ENCODE results near the gene ACD.

ACD gene

DNA sequence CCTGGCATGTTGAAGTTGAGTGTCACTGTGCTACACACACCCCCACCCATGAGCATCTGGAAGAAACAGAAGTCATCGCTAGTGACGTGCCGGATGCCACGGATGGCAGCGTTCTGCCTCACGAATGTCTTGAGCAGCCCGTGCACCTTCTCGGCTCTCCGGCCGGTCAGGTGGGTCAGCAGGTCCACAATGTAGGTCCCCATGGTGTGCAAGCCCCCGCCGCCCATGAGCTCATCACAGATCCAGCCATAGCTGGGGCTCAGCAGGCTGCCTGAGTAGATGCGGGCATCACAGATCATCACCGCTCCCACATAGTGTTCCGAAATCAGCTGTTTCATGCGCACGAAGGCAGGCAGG, 15.5 kb upstream of the ACD start:
- no peak for DNase-seq

DNA sequence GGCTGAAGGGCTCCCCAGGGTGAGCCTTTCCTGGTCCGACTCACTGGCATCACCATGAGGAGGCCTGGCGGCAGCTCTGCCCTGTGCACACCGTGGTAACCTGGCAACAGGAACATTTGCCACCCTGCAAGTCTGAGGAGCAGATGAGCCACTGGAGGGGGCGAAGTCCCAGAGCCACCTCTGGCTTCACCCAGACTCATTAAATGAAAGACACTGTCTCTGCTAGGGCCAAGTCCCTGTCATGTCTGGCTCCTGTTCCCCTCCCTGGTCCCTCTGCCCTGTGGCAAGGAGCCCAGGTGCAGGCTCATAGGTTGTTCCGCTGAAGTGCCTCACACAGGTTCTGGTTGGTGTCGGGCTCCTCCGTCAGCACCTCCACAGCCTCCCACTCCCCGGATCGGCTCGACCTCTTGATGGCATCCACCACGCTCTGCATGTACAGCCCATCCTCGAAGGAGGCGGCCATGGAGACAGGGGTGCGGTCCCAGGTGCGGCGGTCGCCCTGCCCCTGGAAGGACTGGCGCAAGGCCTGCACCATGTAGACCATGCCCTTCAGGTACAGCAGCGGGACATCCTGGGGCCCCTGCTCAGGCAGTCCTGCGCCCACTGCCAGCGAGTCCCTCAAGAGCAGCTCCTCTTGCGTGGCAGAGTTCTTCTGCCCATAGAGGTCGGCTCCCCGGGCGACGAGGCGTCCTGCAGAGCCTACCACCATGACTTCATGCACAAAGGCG, 15.0 kb upstream of the ACD start:
- DNase-seq: no peak

DNA sequence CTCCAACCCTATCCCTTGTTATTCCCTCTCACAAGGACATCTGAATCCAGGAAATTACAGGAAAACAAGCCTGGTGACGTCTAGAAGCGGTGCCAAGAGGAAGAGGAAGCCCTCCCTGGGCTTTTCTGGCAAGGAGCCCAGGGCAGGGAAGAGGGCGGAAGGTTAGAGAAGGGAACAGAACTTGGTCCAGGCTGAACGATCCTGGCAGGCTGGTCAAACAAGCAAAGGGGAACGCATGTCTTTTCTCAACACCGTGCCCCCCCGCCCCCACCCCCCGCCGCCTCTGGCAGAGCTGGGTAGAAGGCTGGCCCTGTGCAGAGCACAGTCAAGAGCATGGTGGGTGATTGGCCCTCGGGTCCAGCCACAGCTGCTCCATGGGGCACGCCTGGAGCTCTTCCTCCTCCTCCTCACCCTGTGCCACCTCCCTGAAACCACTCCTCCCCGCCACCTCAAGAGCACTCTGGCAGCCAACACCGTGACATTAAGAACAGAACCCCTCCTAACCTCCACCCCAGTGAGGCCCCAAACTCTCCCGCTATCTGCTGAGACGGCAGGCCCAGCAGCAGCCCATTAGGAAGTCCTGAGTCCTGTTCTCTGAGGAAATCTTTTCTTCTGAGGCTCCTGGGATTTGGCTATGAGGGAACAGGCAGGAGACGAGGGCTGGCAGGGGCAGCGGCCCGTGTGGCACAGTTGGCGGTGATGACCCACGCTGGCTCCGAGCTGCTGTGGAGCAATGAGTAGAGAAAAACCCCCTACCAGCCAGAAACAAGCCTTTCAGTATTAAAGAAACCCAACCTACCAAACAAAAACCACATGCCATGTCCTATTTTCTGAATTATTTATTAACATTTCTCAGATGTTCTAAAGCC, 13.9 kb upstream of the ACD start:
- DNase-seq: no peak

DNA sequence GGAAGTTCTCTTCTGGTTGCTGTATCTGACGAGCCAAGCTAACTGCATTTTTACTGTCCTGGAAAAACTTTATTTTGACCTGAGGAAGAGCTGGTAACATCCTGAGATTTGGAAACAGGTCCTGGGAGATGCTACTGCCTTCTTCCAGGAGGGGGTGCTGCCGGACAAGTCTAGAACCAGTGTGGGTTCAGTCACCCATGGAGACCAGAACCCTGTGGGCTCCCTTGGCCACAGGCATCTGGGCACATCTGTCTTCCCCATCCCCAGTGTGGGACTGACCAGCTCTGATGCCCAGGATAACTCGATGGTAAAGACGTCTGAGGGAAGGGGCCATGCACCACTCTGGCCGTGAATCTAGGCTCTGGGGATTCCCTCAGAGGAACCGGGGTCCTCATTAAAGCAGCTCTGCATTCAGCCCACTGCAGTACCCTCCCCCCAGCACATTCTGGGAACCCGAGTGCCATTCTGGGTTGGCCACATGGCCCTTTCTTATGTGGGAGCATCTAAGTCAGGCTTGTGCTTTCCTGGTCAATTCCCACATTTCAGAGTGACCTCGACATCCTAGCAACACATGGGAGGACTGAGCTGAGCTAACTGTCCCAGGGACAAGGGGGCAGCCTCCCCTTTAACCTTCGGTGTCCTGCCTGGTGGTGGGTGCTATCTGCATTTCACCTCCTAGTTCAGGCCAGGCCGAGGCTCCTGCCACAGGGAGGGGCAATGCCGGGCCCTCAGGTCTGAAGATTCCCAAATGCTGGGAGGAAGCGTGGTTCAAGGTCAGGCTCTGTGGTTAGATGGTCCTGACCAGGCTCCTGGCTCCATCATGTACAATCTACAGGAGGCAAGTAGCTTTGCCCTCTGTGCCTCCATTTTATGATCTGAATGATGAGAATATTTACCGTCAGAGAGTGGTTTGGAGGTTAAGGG, 12.9 kb upstream of the ACD start:
- no peak for DNase-seq

DNA sequence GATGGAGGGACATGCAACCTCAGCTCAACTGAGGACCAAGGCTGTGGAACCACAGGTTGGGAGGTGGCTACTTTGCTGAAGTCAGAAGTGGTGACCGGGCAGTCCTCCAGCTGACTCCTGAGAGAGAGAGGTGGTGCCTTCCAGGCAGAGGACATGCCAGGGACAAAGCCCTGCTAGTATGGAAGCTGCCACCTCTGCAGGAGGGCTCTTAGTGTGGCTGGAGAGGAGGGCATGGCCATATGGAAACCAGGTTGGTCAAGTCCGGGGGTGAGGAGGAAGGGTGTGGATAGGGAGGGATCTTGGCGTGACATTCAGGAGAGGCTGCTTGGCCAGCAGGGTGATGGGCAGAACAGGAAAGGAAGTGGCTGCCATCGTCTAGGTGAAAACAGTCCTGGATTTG, 12.2 kb upstream of the ACD start:
- DNase-seq: no peak

DNA sequence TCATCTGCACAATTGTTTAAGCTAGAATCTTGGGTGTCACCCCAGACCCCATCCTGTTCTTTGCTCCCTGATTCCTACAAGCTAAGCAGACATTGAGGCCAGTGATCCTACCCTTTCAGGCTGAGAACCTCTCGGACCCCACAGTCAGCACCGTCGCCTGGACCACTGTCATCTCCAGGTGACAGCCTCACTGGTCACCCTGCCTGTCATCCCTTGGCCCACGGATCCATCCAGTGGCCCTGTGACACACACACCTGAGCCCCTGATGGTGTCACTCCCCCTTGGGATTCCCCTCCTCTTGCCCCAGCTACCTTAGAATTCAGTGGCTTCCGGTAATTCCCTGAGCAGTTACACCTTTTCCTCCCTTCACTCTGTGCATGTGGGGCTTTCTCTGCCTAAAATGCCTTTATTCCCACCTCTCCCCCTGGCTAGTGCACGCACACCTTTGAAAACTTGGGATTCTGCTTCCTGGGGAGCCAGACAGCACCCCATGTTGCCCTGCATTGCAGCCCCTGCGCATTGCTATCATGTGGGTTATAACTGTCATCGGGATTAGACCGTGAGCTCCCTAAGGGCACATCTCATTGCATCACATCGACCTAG, 9.5 kb upstream of the ACD start:
- no peak for DNase-seq

DNA sequence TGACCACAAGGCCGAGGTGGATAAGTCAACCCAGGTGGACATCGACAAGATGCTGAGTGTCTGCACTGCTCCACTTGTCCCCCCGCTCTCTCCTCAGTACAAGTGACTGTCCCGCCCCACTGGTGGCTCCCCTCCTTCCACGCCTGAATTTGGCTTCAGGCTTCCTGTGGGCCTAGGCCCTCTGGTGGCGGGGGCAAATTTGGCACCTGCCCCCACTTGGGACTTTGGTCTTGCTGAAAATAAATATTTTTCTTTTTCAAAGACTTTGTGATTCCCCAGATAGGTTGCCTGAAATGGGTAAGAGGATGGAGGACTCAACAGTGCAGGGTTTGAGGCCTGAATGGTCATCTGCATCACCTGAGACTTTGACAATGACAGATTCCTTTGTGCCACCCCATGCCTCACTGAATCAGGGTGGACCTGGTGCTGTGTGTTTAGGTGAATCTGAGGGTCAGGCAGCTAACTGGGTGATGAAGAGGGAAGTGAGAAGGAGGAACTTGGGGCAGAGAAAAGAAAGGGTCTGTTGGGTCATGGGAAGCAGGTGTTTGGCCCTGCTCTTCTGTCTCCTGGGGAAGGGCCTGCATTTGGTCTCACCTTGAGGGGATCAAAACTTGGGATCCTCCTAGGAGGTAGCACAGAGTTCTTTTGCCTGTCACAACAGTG, 8.6 kb upstream of the ACD start:
- DNase-seq: no peak

DNA sequence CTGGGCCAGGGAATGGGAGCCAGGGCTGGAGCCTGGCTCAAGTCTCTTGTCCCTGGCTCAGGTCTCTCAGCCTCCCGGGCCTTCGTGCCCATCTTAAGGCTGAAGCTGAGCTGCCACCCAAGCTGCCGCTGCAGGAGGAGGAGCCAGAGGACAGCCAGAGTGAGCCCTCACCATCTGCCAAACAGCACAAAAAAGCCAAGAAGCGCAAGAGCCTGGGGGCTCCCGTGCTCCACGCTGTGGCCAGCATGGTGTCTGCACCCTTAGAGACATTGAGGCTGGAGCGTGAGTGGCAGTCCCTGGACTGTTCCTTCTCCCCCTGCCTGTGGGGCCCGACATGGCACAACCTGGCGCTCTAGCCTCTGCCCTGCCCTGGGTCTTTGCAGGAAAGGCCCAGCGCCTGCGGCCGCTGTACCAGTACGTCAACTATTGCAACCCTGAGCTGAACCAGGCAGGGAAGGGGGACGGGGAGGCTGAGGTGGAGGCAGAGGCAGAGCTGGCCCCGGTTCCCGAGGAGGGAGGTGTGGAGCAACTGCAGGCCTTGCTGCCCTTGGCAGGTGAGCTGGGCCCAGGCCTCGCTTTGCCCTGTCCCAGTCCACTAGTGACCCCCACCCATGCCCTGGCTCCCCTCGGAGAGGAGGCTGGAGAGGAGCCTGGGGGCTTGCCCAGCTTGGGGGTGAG, 7.9 kb upstream of the ACD start:
- DNase-seq: no peak

DNA sequence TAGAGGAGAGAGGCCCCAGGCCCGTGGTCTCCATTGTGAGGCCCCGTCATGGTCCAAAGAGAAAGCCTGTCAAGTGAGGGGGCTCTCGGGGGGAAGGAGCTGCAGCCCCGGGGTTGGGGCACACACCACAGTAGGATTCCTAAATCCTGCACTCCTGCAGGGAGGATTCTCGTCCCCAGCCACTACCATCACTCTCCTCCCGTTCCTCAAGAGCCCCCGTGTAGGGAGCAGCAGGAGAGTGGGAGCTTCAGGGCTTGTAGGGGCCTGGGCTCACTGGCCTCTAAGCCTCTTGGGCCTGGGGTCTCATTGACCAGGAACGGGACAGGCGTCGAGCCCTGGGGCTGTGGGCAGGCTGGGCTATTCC, 7.4 kb upstream of the ACD start:
- no peak for DNase-seq

DNA sequence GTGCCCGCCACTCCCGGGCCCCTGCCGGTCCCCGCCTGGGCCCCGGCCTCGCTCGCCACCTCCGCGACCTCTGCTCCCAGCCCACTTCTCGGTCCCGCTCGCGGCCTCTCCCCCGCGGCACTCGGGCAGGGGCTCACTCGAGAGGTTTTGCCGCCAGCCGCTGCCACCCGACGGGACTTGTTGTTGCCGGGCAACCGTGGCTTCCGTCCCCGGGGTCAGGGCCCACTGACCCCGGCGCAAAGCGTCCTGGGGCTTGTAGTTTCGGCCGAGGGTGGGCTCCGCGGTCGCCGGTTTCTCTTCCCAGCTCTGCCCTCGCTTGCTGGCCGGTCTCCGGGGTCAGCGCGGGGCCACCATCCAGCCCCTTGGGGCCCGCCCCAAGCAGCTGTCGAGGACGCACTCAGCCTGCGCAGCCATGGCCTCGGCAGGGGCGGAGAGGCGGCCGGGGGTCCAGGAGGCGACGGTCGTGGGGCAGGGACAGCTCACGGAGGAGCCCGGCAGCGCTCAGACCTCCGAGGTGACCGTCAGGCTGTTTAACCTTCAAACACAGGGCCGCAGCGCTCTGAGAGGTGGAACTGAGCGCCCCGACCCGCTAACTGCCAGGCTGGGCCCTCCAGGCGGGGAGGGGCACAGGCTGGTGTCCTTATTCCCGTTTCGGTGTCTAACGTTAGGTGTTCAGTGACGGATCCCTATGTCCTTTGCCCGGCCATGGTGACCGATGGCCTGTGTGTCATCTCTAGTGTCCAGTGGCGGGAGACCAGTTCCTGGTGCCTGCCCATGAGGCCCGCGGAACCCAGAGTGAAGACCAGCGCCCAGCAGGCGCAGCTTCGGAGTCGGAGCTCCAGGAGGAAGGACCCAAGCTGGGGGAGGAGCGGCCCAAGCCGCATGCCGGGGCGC, 6.7 kb upstream of the ACD start, which contains the start of the genes C16orf86 and ENKD1:
C16orf86 (plus strand) TSS at position 256 of the 894 bp plus-strand sequence; CDS start at position 413, 157 bp downstream.
ENKD1 (minus strand) TSS at position 192 of the 894 bp plus-strand sequence. CDS start 308 bp downstream, outside the sequence.
- peak; percentile 64 for DNase-seq

DNA sequence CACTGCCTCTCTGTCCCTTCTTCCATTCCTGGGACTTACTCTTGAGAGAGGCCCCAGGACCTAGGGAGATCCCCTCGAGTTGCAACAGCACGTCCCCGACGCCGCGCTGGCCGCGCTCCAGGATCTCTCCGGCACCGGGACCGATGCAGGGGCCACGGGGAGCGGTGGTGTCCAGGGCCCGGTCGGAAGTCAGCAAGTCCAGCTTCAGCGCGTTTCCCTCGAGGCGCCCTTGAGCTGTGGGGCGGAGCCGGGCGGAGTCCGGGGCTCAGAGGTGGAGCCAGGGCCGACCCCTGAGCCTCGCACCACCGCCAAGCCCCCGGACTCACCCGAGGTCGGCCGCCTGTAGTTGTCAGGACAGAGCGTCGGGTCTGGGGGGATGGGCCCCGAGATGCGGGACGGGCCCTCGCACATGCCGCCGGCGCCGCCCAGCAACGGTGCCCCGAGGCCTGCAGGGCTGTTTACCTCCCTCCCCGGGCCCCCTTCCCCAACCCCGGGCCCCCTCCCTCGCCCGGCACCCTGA, 6.0 kb upstream of the ACD start:
- DNase-seq: no peak

DNA sequence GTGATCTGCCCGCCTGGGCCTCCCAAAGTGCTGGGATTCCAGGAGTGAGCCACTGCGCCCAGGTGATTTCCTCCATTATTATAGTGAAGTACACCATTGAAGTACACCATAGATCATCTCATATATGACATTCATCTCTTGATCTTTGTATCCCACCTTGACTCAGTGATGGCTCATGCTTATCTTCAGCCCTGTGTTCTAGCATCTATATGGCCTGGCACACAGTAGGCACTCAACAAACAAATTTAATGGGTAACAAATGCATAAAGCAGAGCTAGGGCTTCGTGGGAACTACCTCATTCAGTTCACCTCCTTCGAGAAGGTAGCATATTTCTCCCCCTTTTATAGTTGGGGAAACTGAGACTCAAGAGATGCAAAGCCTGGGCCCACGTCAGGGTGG, 5.5 kb upstream of the ACD start:
- DNase-seq: no peak

DNA sequence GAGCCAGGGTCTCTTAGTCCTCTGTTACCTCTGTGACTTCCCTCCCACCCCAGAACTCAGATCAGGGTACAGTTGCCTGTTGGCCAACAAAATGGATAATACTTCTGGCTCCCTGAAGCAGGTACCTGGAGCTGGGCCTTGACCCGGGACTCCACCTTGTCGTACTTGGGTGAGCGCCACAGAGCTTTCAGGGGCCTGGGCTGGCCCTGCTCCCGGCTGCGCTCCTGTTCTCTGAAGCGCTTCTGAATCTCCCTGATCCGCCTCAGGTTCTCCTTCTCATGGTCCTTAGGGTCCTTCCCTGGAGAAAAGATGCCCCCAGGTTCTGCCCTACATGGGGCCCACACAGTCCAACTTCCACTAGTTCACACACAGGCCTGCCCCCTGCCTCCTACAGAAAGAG, 4.8 kb upstream of the ACD start:
- no peak for DNase-seq

DNA sequence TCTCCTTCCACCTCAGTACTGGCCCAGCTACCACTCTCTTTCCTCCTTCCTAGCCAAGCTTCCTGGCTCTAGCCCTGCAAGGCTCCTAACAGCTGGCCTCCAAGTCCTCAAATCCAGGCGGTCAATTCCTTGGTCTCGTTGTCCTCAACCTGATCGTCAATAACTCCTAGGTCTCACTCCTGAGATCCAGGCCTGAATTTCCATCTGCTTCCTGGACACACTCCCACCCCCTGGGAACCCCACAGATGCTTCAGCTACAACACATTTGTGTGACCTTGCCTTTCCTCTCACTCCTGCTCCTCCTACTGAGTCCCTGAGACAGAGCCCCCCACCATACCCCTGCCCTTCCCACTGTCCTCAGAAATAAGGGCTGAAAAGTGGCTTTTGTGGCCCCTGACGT, 4.2 kb upstream of the ACD start:
- DNase-seq: no peak

DNA sequence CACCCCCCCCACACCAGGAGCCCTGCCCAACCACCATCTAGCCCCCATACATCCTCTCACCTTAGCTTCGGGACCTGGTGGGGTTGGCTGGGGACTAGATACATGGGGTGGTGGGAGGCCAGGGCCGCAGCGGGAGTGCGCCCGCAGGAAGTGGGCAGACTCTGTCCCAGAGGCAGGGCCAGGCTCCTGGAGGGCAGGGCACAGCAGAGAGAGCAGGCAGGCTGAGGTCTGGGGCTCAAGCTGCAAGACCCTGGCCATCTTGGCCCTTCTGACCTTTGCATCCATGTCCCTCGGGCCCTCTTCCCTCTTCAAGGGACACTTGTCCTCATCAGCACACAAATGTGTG, 3.8 kb upstream of the ACD start:
- DNase-seq: no peak

DNA sequence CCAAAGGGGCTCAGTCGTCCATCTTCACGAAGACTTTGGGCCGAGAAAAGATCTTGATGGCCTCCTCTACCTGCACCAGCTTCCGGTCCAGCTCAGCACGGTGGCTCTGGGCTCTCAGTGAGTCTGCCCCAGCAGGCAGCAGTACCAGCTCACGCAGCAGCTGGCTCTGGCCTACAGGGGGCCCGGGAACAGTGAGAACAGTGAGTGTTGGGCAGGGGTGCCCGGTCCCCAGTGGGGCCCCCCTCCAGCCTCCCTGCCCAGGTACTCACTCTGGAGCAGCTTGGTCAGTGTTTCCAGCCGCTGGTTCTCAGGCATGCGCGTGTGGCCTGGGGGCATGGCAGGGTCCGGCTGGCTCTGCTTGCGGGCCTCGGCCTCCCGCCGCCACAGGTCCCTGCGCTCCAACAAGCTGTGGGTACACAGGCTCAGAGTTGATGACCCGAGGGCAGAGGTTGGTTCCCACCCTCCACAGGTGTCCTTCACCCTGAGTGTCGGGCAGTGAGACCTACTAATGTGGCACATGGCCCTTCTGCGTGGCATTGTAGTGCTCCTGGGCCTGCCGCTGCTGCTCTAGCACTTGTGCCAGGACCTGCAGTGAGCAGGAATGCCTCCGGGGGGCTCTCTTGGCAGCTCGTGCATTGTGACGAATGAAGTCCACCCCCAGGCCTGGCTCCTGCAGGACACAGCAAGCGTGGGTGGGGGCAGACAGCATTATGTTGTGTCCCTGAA, 3.3 kb upstream of the ACD start:
- DNase-seq: no peak

DNA sequence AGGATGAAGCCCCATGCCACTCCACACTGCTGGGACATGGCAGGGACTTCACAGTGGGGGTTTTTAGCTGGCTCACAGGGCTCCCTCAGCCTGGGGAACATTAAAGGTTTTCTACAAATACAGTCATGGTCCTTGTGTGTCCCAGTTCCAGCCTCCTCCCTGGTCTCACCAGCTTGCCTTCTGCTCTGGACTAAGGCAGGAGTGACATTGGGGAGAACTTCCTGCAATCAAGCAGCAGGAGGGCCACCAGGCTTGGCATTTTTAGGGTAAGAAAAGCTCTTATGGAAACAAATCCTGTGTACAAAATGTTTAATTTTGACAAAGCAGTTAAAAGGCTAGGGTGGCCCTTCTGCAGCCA, 2.6 kb upstream of the ACD start:
- DNase-seq: no peak

DNA sequence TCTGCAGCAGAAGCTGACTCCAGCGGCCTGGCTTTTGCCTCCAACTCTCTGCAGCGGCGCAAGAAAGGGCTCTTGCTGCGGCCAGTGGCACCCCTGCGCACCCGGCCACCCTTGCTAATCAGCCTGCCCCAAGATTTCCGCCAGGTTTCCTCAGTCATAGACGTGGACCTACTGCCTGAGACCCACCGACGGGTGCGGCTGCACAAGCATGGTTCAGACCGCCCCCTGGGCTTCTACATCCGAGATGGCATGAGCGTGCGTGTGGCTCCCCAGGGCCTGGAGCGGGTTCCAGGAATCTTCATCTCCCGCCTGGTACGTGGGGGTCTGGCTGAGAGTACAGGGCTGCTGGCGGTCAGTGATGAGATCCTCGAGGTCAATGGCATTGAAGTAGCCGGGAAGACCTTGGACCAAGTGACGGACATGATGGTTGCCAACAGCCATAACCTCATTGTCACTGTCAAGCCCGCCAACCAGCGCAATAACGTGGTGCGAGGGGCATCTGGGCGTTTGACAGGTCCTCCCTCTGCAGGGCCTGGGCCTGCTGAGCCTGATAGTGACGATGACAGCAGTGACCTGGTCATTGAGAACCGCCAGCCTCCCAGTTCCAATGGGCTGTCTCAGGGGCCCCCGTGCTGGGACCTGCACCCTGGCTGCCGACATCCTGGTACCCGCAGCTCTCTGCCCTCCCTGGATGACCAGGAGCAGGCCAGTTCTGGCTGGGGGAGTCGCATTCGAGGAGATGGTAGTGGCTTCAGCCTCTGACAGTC, 2.0 kb upstream of the ACD start:
- no peak for DNase-seq

Data from activated gamma-delta T cell (primary cell).